HepG2 (cell line): ENCODE results near the gene GTF2H1. TPM values are rescaled to one million over a fixed set of nuclear protein-coding genes. Genes with fewer than 3 reads are reported as not detected.
A peak's percentile ranks its signal among the peaks of the same experiment; 100 is the strongest.

Source experiments
- CEBPB ChIP-seq: IDR thresholded peaks from 2 replicates; pipeline ENCODE4 v1.6.1; 2011; ENCODE audit warnings: low read depth, low read length, improper control_type of control experiment, borderline replicate concordance
- GATA4 ChIP-seq: sonication (generic); IDR thresholded peaks from 2 replicates; pipeline ENCODE4 v1.6.1; 2016; ENCODE audit warnings: antibody characterized with exemption, low read depth, borderline replicate concordance
- GZF1 ChIP-seq: sonication (generic); formaldehyde crosslinking; IDR thresholded peaks from 2 replicates; pipeline ENCODE4 v1.5.1; 2020; ENCODE audit warnings: mild to moderate bottlenecking, missing genetic modification reagents
- HHEX ChIP-seq: IDR thresholded peaks from 2 replicates; pipeline ENCODE4 v1.6.1; 2016; ENCODE audit warnings: control low read depth
- MEIS1 ChIP-seq: sonication (generic); formaldehyde crosslinking; IDR thresholded peaks from 2 replicates; pipeline ENCODE4 v1.9.0; 2021; ENCODE audit warnings: mild to moderate bottlenecking, missing genetic modification reagents, moderate library complexity, borderline replicate concordance
- NFKBIZ ChIP-seq: IDR thresholded peaks from 2 replicates; pipeline ENCODE4 v1.6.1; 2018; ENCODE audit warnings: missing genetic modification reagents, missing compliant biosample characterization
- PAWR ChIP-seq: sonication (generic); formaldehyde crosslinking; IDR thresholded peaks from 2 replicates; pipeline ENCODE4 v1.4.0; 2020; ENCODE audit warnings: missing genetic modification reagents, mild to moderate bottlenecking, borderline replicate concordance
- PHB2 ChIP-seq: fragments of 450-650 bp; IDR thresholded peaks from 2 replicates; pipeline ENCODE4 v1.6.1; 2018; ENCODE audit not compliant: partially characterized antibody
- RFX3 ChIP-seq: IDR thresholded peaks from 2 replicates; pipeline ENCODE4 v1.6.1; 2016; ENCODE audit warnings: missing biosample characterization, missing genetic modification reagents
- SMYD3 ChIP-seq: sonication (generic); formaldehyde crosslinking; IDR thresholded peaks from 2 replicates; pipeline ENCODE4 v1.8.1; 2023; ENCODE audit warnings: mild to moderate bottlenecking, missing genetic modification reagents
- SOX13 ChIP-seq, 3 experiments: fragments of 450-650 bp in 1 of 3; sonication (generic) in 1 of 3; formaldehyde crosslinking in 1 of 3; IDR thresholded peaks in 2 of 3; conservative IDR thresholded peaks in 1 of 3; 2 replicates each; pipeline versions ENCODE4 v1.5.0 to v1.6.1; 2016 to 2020; ENCODE audit warnings: antibody characterized with exemption in 1 of 3, mild to moderate bottlenecking in 1 of 3, missing compliant biosample characterization in 1 of 3, missing genetic modification reagents in 1 of 3, moderate library complexity in 1 of 3
- SOX5 ChIP-seq: IDR thresholded peaks from 2 replicates; pipeline ENCODE4 v1.6.1; 2016; ENCODE audit warnings: borderline replicate concordance
- STAT5B ChIP-seq: sonication (generic); formaldehyde crosslinking; IDR thresholded peaks from 2 replicates; pipeline ENCODE4 v1.4.0; 2020; ENCODE audit warnings: missing genetic modification reagents
- TRIM22 ChIP-seq: fragments of 450-650 bp; IDR thresholded peaks from 2 replicates; pipeline ENCODE4 v1.6.1; 2017
- ZMAT3 ChIP-seq: sonication (generic); formaldehyde crosslinking; conservative IDR thresholded peaks from 2 replicates; pipeline ENCODE4 v1.7.0; 2021; ENCODE audit warnings: missing genetic modification reagents
- ZNF260 ChIP-seq: sonication (generic); formaldehyde crosslinking; IDR thresholded peaks from 2 replicates; pipeline ENCODE4 v1.4.0; 2020; ENCODE audit warnings: missing genetic modification reagents, low read depth, mild to moderate bottlenecking, borderline replicate concordance
- ZNF550 ChIP-seq: sonication (generic); formaldehyde crosslinking; IDR thresholded peaks from 2 replicates; pipeline ENCODE4 v1.4.0; 2020; ENCODE audit warnings: mild to moderate bottlenecking, missing genetic modification reagents, borderline replicate concordance
- ZNF781 ChIP-seq: sonication (generic); formaldehyde crosslinking; IDR thresholded peaks from 2 replicates; pipeline ENCODE4 v1.5.1; 2020; ENCODE audit warnings: borderline replicate concordance, mild to moderate bottlenecking, missing genetic modification reagents; ENCODE audit errors: not compliant biosample characterization
- ZNF879 ChIP-seq: sonication (generic); formaldehyde crosslinking; IDR thresholded peaks from 2 replicates; pipeline ENCODE4 v1.8.1; 2023; ENCODE audit warnings: missing genetic modification reagents
- polyA plus RNA-seq, 8 experiments: library from polyadenylated mRNA; depleted of rRNA in 3 of 8; stranded (reverse) in 7 of 8; unstranded in 1 of 8; fragments of >200 nt; fragmentation: Illumina TruSeq in 4 of 8; extraction: Trizol in 4 of 8; gene quantifications; 2 replicates each; pipeline versions ENCODE4 v1.2.1 to v1.2.3, GENCODE V29; 2011 to 2016; ENCODE audit warnings: low read depth in 4 of 8, missing spikeins in 1 of 8, mixed read lengths in 1 of 8; ENCODE audit not compliant: insufficient read depth in 1 of 8
- total RNA-seq, 5 experiments: library from RNA; depleted of rRNA; stranded (reverse); fragments of >200 nt; fragmentation: Illumina TruSeq; extraction: Trizol; gene quantifications; 2 replicates each; pipeline ENCODE4 v1.2.3, GENCODE V29; 2016; ENCODE audit warnings: low read depth in 1 of 5
- TF ChIP-seq, protein P1 (sequence below): sonication (generic); formaldehyde crosslinking; IDR thresholded peaks from 2 replicates; pipeline ENCODE4 v1.4.0; 2020; ENCODE audit warnings: mild to moderate bottlenecking, missing genetic modification reagents
- TF ChIP-seq, protein P2 (sequence below): sonication (generic); formaldehyde crosslinking; IDR thresholded peaks from 2 replicates; pipeline ENCODE4 v1.5.1; 2020; ENCODE audit warnings: mild to moderate bottlenecking, missing genetic modification reagents

GTF2H1 gene
- total and polyA plus RNA-seq, 2 of the 13 experiments (the other 11 are each of a cell fraction or from before 2014, with no cell fraction given), result 15.7 to 51.4 TPM

GRCh38 chr11:18383388-18384156 lies 61.2 kb downstream of the GTF2H1 start (continued):
- TF ChIP-seq ZNF879 (CRISPR knock-in tag), result no peak
- TF ChIP-seq, protein P1, sequence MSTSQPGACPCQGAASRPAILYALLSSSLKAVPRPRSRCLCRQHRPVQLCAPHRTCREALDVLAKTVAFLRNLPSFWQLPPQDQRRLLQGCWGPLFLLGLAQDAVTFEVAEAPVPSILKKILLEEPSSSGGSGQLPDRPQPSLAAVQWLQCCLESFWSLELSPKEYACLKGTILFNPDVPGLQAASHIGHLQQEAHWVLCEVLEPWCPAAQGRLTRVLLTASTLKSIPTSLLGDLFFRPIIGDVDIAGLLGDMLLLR (CRISPR knock-in tag), result no peak
- TF ChIP-seq GZF1 (CRISPR knock-in tag), result peak; percentile 33; the same call in 1 of the 2 replicates
- no peak for TF ChIP-seq PHB2
- no peak for TF ChIP-seq ZNF260 (CRISPR knock-in tag)
- no peak for TF ChIP-seq NFKBIZ (CRISPR knock-in tag)
- no peak for TF ChIP-seq ZMAT3 (CRISPR knock-in tag)
- TF ChIP-seq ZNF550 (CRISPR knock-in tag), result no peak
- no peak for TF ChIP-seq PAWR (CRISPR knock-in tag)
- TF ChIP-seq RFX3 (CRISPR knock-in tag), result peak; percentile 59; the same call in 1 of the 2 replicates
- no peak for TF ChIP-seq CEBPB
- TF ChIP-seq, protein P2, sequence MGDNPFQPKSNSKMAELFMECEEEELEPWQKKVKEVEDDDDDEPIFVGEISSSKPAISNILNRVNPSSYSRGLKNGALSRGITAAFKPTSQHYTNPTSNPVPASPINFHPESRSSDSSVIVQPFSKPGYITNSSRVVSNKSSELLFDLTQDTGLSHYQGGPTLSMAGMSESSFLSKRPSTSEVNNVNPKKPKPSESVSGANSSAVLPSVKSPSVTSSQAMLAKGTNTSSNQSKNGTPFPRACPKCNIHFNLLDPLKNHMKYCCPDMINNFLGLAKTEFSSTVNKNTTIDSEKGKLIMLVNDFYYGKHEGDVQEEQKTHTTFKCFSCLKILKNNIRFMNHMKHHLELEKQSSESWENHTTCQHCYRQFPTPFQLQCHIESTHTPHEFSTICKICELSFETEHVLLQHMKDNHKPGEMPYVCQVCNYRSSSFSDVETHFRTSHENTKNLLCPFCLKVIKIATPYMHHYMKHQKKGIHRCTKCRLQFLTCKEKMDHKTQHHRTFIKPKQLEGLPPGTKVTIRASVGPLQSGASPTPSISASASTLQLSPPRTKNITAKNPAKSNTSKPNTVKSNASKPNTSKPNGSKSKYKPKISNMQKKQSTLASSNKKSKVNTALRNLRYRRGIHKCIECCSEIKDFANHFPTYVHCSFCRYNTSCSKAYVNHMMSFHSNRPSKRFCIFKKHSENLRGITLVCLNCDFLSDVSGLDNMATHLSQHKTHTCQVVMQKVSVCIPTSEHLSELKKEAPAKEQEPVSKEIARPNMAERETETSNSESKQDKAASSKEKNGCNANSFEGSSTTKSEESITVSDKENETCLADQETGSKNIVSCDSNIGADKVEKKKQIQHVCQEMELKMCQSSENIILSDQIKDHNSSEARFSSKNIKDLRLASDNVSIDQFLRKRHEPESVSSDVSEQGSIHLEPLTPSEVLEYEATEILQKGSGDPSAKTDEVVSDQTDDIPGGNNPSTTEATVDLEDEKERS (CRISPR knock-in tag), result no peak
- no peak for TF ChIP-seq SOX13 (IDR thresholded peaks at IDR 0.05)
- peak in 1 of 2 experiments; percentile 46; a peak in 1 of 4 replicates for TF ChIP-seq SOX13 (CRISPR knock-in tag; conservative IDR thresholded peaks at IDR 0.05 in 1 of 2, IDR thresholded peaks at IDR 0.05 in 1 of 2)
- TF ChIP-seq STAT5B (CRISPR knock-in tag), result no peak
- TF ChIP-seq SMYD3 (CRISPR knock-in tag), result peak; percentile 57; the same call in 1 of the 2 replicates
- peak; percentile 70; the same call in 1 of the 2 replicates for TF ChIP-seq MEIS1 (CRISPR knock-in tag)
- TF ChIP-seq TRIM22, result no peak
- no peak for TF ChIP-seq SOX5 (CRISPR knock-in tag)
- TF ChIP-seq ZNF781 (CRISPR knock-in tag), result no peak
- no peak for TF ChIP-seq GATA4
- TF ChIP-seq HHEX (CRISPR knock-in tag), result no peak
